D721Med (cell line): ENCODE measurements around the gene CBL.

Source experiments
- DNase-seq: peaks from one replicate; pipeline ENCODE4 v3.0.0; 2011; ENCODE audit warnings: low spot score; ENCODE audit not compliant: insufficient read length
- FAIRE-seq: peaks from 2 replicates; lab custom pipeline; 2011; peaks lifted over from hg19 to GRCh38; lab: Jason Lieb, UNC
- TF ChIP-seq, protein P1 (sequence below): IDR thresholded peaks from 2 replicates; pipeline ENCODE4 v1.5.1; 2012; ENCODE audit warnings: mild to moderate bottlenecking, control low read depth; ENCODE audit not compliant: insufficient read depth; ENCODE audit errors: missing control alignments

The CBL gene

DNA sequence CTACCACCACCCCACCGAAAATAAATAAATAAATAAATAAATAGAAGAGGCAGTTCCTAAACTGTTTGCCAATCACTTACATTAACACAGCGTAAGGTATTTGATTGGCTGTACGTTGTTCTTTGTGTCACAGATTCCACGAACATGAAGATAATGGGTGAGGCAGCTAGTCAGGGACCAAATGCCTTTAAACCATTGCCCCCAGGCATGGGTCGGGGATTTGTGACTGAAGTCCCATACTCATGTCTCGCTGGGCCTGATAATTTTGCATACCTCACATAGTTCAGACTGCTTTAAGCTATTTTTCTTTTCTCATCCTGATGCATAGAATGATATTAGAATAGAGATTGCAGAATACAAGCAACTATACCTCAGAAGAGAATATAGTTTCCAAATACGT lies 3.6 kb upstream of the CBL start:
- TF ChIP-seq, protein P1, sequence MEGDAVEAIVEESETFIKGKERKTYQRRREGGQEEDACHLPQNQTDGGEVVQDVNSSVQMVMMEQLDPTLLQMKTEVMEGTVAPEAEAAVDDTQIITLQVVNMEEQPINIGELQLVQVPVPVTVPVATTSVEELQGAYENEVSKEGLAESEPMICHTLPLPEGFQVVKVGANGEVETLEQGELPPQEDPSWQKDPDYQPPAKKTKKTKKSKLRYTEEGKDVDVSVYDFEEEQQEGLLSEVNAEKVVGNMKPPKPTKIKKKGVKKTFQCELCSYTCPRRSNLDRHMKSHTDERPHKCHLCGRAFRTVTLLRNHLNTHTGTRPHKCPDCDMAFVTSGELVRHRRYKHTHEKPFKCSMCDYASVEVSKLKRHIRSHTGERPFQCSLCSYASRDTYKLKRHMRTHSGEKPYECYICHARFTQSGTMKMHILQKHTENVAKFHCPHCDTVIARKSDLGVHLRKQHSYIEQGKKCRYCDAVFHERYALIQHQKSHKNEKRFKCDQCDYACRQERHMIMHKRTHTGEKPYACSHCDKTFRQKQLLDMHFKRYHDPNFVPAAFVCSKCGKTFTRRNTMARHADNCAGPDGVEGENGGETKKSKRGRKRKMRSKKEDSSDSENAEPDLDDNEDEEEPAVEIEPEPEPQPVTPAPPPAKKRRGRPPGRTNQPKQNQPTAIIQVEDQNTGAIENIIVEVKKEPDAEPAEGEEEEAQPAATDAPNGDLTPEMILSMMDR = no peak
- FAIRE-seq = no peak
- no peak for DNase-seq

DNA sequence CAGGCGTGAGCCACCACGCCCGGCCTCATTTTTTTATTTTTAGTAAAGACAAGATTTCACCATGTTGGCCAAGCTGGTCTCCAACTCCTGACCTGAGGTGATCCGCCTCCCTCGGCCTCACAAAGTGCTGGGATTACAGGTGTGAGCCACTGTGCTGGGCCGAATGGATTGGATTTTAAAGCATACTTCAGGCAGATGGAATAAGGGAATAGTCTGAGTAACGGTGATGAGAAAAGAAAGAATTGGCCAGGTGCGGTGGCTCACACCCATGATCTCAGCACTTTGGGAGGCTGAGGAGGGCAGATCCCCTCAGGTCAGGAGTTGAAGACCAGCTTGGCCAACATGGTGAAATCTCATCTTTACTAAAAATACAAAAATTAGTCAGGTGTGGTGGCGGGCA lies 2.1 kb upstream of the CBL start:
- DNase-seq = no peak
- TF ChIP-seq, protein P1 = no peak
- no peak for FAIRE-seq

DNA sequence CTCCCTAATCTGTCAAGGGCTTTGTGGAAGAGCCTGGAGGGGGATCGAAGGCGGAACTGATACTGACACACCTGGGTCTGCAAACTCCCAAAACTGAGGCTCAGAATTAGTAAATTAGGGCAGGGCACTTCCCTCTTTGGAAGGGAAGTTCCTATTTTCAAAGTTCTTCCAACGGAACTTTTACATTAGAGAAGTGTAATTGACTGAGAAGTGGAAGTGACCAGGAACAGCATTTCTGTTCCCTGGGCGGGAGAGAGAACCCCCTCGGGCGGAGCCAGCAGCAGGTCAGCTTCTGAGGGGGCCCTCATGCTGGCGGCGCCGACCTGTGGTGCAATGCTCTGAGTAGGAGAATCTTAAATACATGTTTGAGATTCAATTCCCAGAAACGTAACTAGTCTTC lies 1.1 kb upstream of the CBL start:
- no peak for DNase-seq
- FAIRE-seq = no peak
- TF ChIP-seq, protein P1 = no peak

DNA sequence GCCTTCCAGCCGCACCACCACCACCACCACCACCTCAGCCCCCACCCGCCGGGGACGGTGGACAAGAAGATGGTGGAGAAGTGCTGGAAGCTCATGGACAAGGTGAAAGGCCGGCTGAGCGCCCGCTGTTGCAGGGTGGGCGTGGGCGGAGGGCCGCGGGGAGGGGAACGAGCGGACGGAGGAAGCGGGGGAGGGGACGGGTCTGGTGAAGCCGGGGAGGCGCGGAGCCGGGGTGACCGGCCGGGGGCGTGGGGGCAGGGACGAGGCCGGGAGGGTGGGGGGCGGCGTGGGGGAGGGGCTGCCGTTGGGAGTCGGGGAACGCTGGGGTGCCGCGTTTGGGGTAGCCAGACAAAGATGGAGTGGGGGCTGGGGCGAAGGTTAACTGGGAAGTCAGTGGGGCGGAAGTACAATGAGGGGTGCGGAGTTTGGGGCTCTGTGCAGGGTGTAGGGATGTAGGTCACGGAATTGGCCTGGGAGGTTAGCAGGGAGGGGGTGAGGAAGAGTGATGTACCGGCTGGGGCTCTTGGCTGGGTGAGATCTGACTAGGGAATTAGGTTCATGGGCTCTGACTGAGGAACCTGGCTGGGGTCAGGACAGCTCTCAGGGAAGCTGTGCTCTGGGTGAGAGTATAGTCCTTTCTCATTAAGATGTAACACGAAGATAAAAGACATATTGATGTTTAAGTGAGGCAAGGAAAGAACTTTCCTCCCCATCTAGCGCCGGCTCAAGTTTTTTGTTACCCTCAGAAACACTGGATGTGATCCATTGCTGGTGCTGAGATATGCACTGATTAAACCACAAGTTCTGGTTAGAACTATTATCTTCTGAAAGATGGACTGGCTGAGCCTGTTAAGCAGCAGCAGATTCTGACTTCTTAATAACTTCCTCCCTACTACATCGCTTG lies 624 bp downstream of the CBL start:
- no peak for FAIRE-seq
- TF ChIP-seq, protein P1 = no peak
- DNase-seq = no peak

DNA sequence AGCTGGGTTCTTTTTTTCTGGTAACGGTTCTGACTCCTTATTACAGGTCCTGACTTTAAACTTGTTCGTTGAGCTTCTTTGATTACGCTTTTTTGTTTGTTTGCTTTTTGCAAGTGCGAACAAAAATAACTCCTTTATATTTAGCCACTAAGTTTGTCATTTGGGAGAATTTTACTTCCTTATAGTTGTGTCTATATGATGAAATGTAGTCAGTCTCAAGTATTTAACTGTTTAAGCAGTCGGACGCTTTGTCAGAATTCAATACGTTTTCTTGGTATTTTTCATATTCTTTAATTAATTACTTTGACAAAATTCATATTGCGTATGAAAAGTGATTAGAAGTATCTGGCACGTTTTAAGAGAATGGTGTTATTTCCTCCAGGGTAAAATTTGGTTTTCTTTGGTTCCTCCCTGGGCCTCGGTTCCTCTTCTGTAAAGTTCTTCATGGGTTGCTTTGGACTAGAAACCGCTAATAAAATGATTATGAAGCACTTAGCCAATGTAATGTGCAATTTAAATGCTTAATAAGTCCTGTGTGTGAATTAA lies 1.3 kb downstream of the CBL start:
- no peak for FAIRE-seq
- TF ChIP-seq, protein P1 = no peak
- DNase-seq = no peak

DNA sequence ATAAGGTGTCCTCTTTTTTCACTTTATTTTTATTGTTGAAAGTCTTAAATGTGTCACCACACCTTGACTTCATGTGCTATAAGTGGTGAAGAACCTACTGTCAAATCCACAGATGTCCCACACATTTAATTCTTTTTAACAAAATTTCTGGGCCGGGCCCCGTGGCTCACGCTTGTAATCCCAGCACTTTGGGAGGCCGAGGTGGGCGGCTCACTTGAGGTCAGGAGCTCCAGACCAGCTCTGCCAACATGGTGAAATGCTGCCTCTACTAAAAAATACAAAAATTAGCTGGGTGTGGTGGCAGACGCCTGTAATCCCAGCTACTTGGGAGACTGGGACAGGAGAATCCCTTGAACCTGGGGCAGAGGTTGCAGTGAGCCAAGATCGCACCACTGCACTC lies 3.0 kb downstream of the CBL start:
- TF ChIP-seq, protein P1 = no peak
- no peak for FAIRE-seq
- no peak for DNase-seq

DNA sequence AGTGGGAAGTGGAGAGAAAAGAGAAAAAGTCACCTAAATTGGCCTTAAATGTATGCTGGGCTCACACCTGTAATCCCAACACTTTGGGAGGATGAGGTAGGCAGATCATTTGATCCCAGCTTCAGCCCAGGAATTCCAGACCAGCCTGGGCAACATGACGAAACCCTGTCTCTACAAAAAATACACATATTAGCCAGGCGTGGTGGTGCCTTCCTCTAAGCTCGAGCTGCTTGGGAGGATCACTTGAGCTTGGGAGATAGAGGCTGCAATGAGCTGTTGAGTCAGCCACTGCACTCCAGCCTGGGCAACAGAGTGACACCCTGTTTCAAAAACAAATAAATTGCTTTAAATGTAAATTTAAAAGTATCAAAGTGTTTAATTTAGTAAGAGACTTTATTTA lies 3.9 kb downstream of the CBL start:
- TF ChIP-seq, protein P1 = no peak
- no peak for DNase-seq

More for the DNA sequence above, 3.9 kb downstream of the CBL start:
- no peak for FAIRE-seq
